ENCODE measurements around the gene KRT71. TPM values are rescaled to one million over a fixed set of nuclear protein-coding genes. Genes with fewer than 3 reads are reported as not detected.

The KRT71 gene
- total RNA-seq, 4 donors from 2014 or later: not detected

- 92 to 98% methylated on average over 2 to 9 of the region's 10 CpGs for WGBS, 2 donors
- intact Hi-C loops (cut with DNase I): loop anchor here (10.0 kb wide), 1 partner anchor 186 kb away; the partner anchor contains the start of gene KRT84
- Histone ChIP-seq H3K27me3 (peaks cover 0 to 36% (median 0%) of the 10 kb centered on the region in 4 donors), H3K9me3 (no peaks in the 10 kb centered on the region), H3K4me3 (no peak overlapping the region), H3K27ac (no peak overlapping the region), H3K4me1 (no peaks in the 10 kb centered on the region), H3K36me3 (no peaks in the 10 kb centered on the region)
- no peak for DNase-seq
- TF ChIP-seq POLR2A (IDR thresholded peaks at IDR 0.05) (no peak), CTCF (IDR thresholded peaks at IDR 0.05) (no peak)
Observed at GRCh38 chr12:52570511-52570910, 17.6 kb upstream of the KRT71 start.

GRCh38 chr12:52568111-52568510 is 15.2 kb upstream of the KRT71 start:
- no peak for DNase-seq
- intact Hi-C loops (cut with DNase I): no loop called here
- H3K27me3 ChIP-seq: peaks cover 0 to 43% (median 0%) of the 10 kb centered on the region in 4 donors
- no peak overlapping the region for H3K4me3 ChIP-seq
- TF ChIP-seq CTCF (IDR thresholded peaks at IDR 0.05) (no peak), POLR2A (IDR thresholded peaks at IDR 0.05) (no peak)
- WGBS, 2 donors: 91 to 98% methylated on average over 11 of the region's 12 CpGs
- H3K9me3 ChIP-seq: no peaks in the 10 kb centered on the region
- H3K27ac ChIP-seq: no peak overlapping the region
- H3K36me3 ChIP-seq: no peaks in the 10 kb centered on the region
- H3K4me1 ChIP-seq: no peaks in the 10 kb centered on the region

- H3K4me3 ChIP-seq: no peak overlapping the region
- no peak for TF ChIP-seq CTCF (IDR thresholded peaks at IDR 0.05)
- TF ChIP-seq POLR2A (IDR thresholded peaks at IDR 0.05): no peak
- no peaks in the 10 kb centered on the region for H3K4me1 ChIP-seq
- peaks cover 0 to 46% (median 0%) of the 10 kb centered on the region in 4 donors for H3K27me3 ChIP-seq
- whole genome bisulfite sequencing, 2 donors: 82 to 90% methylated on average over 3 of the region's 8 CpGs
- H3K27ac ChIP-seq: no peak overlapping the region
- H3K9me3 ChIP-seq: no peaks in the 10 kb centered on the region
- DNase-seq: no peak
- intact Hi-C loops (cut with DNase I): no loop called here
- H3K36me3 ChIP-seq: no peaks in the 10 kb centered on the region
Observed at GRCh38 chr12:52566847-52567291, 13.9 kb upstream of the KRT71 start.

GRCh38 chr12:52564582-52564981 is 11.6 kb upstream of the KRT71 start:
- no peaks in the 10 kb centered on the region for H3K4me1 ChIP-seq
- 44 to 67% methylated on average over 1 of the region's 1 CpG for WGBS, 2 donors
- TF ChIP-seq CTCF (IDR thresholded peaks at IDR 0.05): no peak
- H3K9me3 ChIP-seq: no peaks in the 10 kb centered on the region
- no peaks in the 10 kb centered on the region for H3K36me3 ChIP-seq
- H3K27me3 ChIP-seq: peaks cover 0 to 46% (median 0%) of the 10 kb centered on the region in 4 donors
- intact Hi-C loops (cut with DNase I): no loop called here
- DNase-seq: no peak
- no peak overlapping the region for H3K4me3 ChIP-seq
- H3K27ac ChIP-seq: no peak overlapping the region

GRCh38 chr12:52561880-52562449 is 9.0 kb upstream of the KRT71 start:
- Histone ChIP-seq H3K4me3 (no peak overlapping the region), H3K4me1 (no peaks in the 10 kb centered on the region), H3K36me3 (no peaks in the 10 kb centered on the region), H3K27me3 (peaks cover 0 to 31% (median 0%) of the 10 kb centered on the region in 4 donors), H3K9me3 (no peaks in the 10 kb centered on the region), H3K27ac (no peak overlapping the region)
- TF ChIP-seq POLR2A (IDR thresholded peaks at IDR 0.05) (no peak), CTCF (IDR thresholded peaks at IDR 0.05) (peak in 4 of 6 experiments; percentile 9 to 42 (median 14))
- 52 to 79% methylated on average over 3 of the region's 3 CpGs for WGBS, 2 donors
- DNase-seq: no peak
- intact Hi-C loops (cut with DNase I): no loop called here
